CD4-positive, alpha-beta T cell (primary cell): ENCODE measurements around the gene BDKRB2. TPM values are rescaled to one million over a fixed set of nuclear protein-coding genes. Genes with fewer than 3 reads are reported as not detected.

ENCODE experiments used
- ATAC-seq: fragments of 200-7000 bp; cut with Tn5 transposase; one replicate; pipeline ENCODE4 v1.10.0; 2022; ENCODE audit warnings: mild to moderate bottlenecking; ENCODE audit not compliant: poor library complexity
- CTCF ChIA-PET: fragments of 350-600 bp; sonication (Branson Sonifier 250); formaldehyde crosslinking; loops from one replicate; lab custom pipeline; 2021; ENCODE audit warnings: antibody characterized with exemption, inconsistent platforms; lab: Charles Lee
- POLR2A ChIA-PET: fragments of 350-600 bp; sonication (Branson Sonifier 250); formaldehyde crosslinking; loops from one replicate; lab custom pipeline; 2021; ENCODE audit warnings: antibody characterized with exemption, inconsistent platforms; lab: Charles Lee
- DNase-seq, 14 experiments: peaks; one replicate each; pipeline ENCODE4 v3.0.0-alpha.2; 2013 to 2020; ENCODE audit warnings: mixed read lengths in 2 of 14
- H3K27ac ChIP-seq, 2 donors: one replicate each; pipeline versions ENCODE4 v1.5.1 to v1.7.0; 2013; ENCODE audit warnings: low read length in 2 of 2, low read depth in 1 of 2, mild to moderate bottlenecking in 1 of 2
- H3K27me3 ChIP-seq, 2 experiments: 1 replicate in 1 of 2; 2 replicates in 1 of 2; pipeline versions ENCODE4 v1.6.1 to v1.7.0; 2013; ENCODE audit warnings: low read length in 2 of 2, control low read depth in 1 of 2, mild to moderate bottlenecking in 1 of 2, moderate library complexity in 1 of 2; ENCODE audit not compliant: insufficient read depth in 2 of 2, control insufficient read depth in 1 of 2
- H3K36me3 ChIP-seq: one replicate; pipeline ENCODE4 v1.6.1; 2013; ENCODE audit warnings: low read length, control low read depth; ENCODE audit not compliant: insufficient read depth
- H3K4me1 ChIP-seq: one replicate; pipeline ENCODE4 v1.6.1; 2013; ENCODE audit warnings: low read length, control low read depth; ENCODE audit not compliant: insufficient read depth
- H3K4me3 ChIP-seq: one replicate; pipeline ENCODE4 v1.5.1; 2013; ENCODE audit warnings: mild to moderate bottlenecking, low read length, moderate library complexity
- H3K9me3 ChIP-seq, 2 experiments: 1 replicate in 1 of 2; 2 replicates in 1 of 2; pipeline versions ENCODE4 v1.6.1 to v1.7.0; 2013; ENCODE audit warnings: low read length in 2 of 2, mild to moderate bottlenecking in 2 of 2, control low read depth in 1 of 2, moderate library complexity in 1 of 2; ENCODE audit not compliant: control insufficient read depth in 1 of 2, insufficient read depth in 1 of 2
- H3K27ac Mint-ChIP-seq: one replicate; pipeline ENCODE4 v1.8.0; 2020; ENCODE audit warnings: mixed read lengths
- H3K27me3 Mint-ChIP-seq: one replicate; pipeline ENCODE4 v1.8.0; 2021; ENCODE audit warnings: mixed read lengths
- H3K36me3 Mint-ChIP-seq: one replicate; pipeline ENCODE4 v1.8.0; 2021; ENCODE audit warnings: low read depth, mixed read lengths
- H3K4me1 Mint-ChIP-seq: one replicate; pipeline ENCODE4 v1.8.0; 2021; ENCODE audit warnings: low read depth, mixed read lengths
- H3K4me3 Mint-ChIP-seq: one replicate; pipeline ENCODE4 v1.8.0; 2020; ENCODE audit warnings: mild to moderate bottlenecking, mixed read lengths
- H3K9me3 Mint-ChIP-seq: one replicate; pipeline ENCODE4 v1.8.0; 2020; ENCODE audit warnings: mixed read lengths
- CTCF ChIP-seq: fragments of 200-600 bp; IDR thresholded peaks from one replicate; pipeline ENCODE4 v1.8.0; 2022; ENCODE audit warnings: antibody characterized with exemption, mild to moderate bottlenecking
- intact Hi-C, 2 experiments: fragments of 100-400 bp; cut with DNase I in 1 of 2; cut with micrococcal nuclease in 1 of 2; formaldehyde crosslinking; loops; one replicate each; pipeline versions ENCODE4 v1.15.1 to v1.9.0; 2023 to 2025; cut with DNase I, micrococcal nuclease
- total RNA-seq, 174 experiments: library from RNA in 2 of 174; stranded (reverse) in 2 of 174; gene quantifications; one replicate each; pipeline ENCODE4 v1.2.3 and lab custom pipeline; 2021 to 2026

BDKRB2 gene
- total RNA-seq, 2 experiments from 2014 or later = not detected

GRCh38 chr14:96158735-96159134 is 45.9 kb upstream of the BDKRB2 start:
- ChIA-PET POLR2A (no interaction called here), CTCF (no interaction called here)
- H3K9me3 ChIP-seq = no peaks in the 10 kb centered on the region

GRCh38 chr14:96160076-96160912 is 44.3 kb upstream of the BDKRB2 start:
- TF ChIP-seq CTCF = no peak
- no peaks in the 10 kb centered on the region for H3K27me3 ChIP-seq
- Mint-ChIP-seq H3K4me3 (no peak overlapping the region), H3K27me3 (peaks cover 4% of the 10 kb centered on the region), H3K9me3 (no peaks in the 10 kb centered on the region), H3K27ac (no peak overlapping the region), H3K36me3 (no peaks in the 10 kb centered on the region), H3K4me1 (no peaks in the 10 kb centered on the region)
- POLR2A ChIA-PET = no interaction called here
- intact Hi-C loops = no loop called here
- no peak overlapping the region for H3K4me3 ChIP-seq
- DNase-seq = no peak
- no peak for ATAC-seq
- no peak overlapping the region for H3K27ac ChIP-seq
- H3K4me1 ChIP-seq = no peaks in the 10 kb centered on the region
- CTCF ChIA-PET = no interaction called here
- H3K9me3 ChIP-seq = no peaks in the 10 kb centered on the region
- no peaks in the 10 kb centered on the region for H3K36me3 ChIP-seq

More at GRCh38 chr14:96158735-96159134, 45.9 kb upstream of the BDKRB2 start:
- intact Hi-C loops = no loop called here
- no peaks in the 10 kb centered on the region for H3K9me3 Mint-ChIP-seq
- no peak overlapping the region for H3K4me3 ChIP-seq
- DNase-seq (no peak), ATAC-seq (no peak)
- H3K36me3 ChIP-seq = no peaks in the 10 kb centered on the region
- no peaks in the 10 kb centered on the region for H3K27me3 ChIP-seq
- H3K27ac ChIP-seq = no peak overlapping the region
- no peak overlapping the region for H3K27ac Mint-ChIP-seq
- H3K36me3 Mint-ChIP-seq = no peaks in the 10 kb centered on the region
- H3K27me3 Mint-ChIP-seq = no peaks in the 10 kb centered on the region
- H3K4me1 Mint-ChIP-seq = no peaks in the 10 kb centered on the region
- no peaks in the 10 kb centered on the region for H3K4me1 ChIP-seq
- TF ChIP-seq CTCF = no peak
- H3K4me3 Mint-ChIP-seq = no peak overlapping the region

- H3K4me1 Mint-ChIP-seq = no peaks in the 10 kb centered on the region
- no peak for TF ChIP-seq CTCF
- no peaks in the 10 kb centered on the region for H3K36me3 Mint-ChIP-seq
- H3K27me3 Mint-ChIP-seq = peaks cover 4% of the 10 kb centered on the region
- no peak overlapping the region for H3K4me3 ChIP-seq
- no peak overlapping the region for H3K27ac ChIP-seq
- no peak overlapping the region for H3K4me3 Mint-ChIP-seq
- POLR2A ChIA-PET = no interaction called here
- no peak for DNase-seq
- no peaks in the 10 kb centered on the region for H3K4me1 ChIP-seq
- H3K9me3 ChIP-seq = no peaks in the 10 kb centered on the region
- H3K36me3 ChIP-seq = no peaks in the 10 kb centered on the region
- CTCF ChIA-PET = no interaction called here
- no peaks in the 10 kb centered on the region for H3K27me3 ChIP-seq
- intact Hi-C loops = no loop called here
- no peaks in the 10 kb centered on the region for H3K9me3 Mint-ChIP-seq
- no peak for ATAC-seq
- H3K27ac Mint-ChIP-seq = no peak overlapping the region
Observed at GRCh38 chr14:96160913-96161310, 43.7 kb upstream of the BDKRB2 start.
